HL-60 (cell line): ENCODE data around the gene CMTM8.

Experiments used
- CTCF ChIP-seq: IDR thresholded peaks from one replicate; pipeline ENCODE4 v1.5.1; 2011; ENCODE audit warnings: low read length, control low read depth, inconsistent platforms; ENCODE audit not compliant: insufficient read depth
- GABPA ChIP-seq: IDR thresholded peaks from 2 replicates; pipeline ENCODE4 v1.6.1; 2012; ENCODE audit warnings: low read depth
- POLR2AphosphoS5 ChIP-seq: IDR thresholded peaks from 2 replicates; pipeline ENCODE4 v1.6.1; 2012; ENCODE audit warnings: low read depth
- REST ChIP-seq: IDR thresholded peaks from 2 replicates; pipeline ENCODE4 v1.6.1; 2012; ENCODE audit warnings: low read depth; ENCODE audit not compliant: insufficient replicate concordance

- TF ChIP-seq POLR2AphosphoS5 (no peak), CTCF (no peak), REST (no peak), GABPA (no peak)
These were observed 8.9 kb upstream of the CMTM8 start for GRCh38 chr3:32229565-32229964.
